ENCODE measurements around the gene LNX1.

The LNX1 gene

GRCh38 chr4:53608649-53609048 lies 17.4 kb upstream of the LNX1 start:
- Histone ChIP-seq H3K9me3 (no peaks in the 10 kb centered on the region), H3K36me3 (no peaks in the 10 kb centered on the region), H3K27ac (no peak overlapping the region), H3K4me3 (no peak overlapping the region), H3K4me1 (no peaks in the 10 kb centered on the region), H3K27me3 (no peaks in the 10 kb centered on the region)
- TF ChIP-seq, protein P1, sequence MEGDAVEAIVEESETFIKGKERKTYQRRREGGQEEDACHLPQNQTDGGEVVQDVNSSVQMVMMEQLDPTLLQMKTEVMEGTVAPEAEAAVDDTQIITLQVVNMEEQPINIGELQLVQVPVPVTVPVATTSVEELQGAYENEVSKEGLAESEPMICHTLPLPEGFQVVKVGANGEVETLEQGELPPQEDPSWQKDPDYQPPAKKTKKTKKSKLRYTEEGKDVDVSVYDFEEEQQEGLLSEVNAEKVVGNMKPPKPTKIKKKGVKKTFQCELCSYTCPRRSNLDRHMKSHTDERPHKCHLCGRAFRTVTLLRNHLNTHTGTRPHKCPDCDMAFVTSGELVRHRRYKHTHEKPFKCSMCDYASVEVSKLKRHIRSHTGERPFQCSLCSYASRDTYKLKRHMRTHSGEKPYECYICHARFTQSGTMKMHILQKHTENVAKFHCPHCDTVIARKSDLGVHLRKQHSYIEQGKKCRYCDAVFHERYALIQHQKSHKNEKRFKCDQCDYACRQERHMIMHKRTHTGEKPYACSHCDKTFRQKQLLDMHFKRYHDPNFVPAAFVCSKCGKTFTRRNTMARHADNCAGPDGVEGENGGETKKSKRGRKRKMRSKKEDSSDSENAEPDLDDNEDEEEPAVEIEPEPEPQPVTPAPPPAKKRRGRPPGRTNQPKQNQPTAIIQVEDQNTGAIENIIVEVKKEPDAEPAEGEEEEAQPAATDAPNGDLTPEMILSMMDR (IDR thresholded peaks at IDR 0.05) = no peak
- DNase-seq = no peak
- intact Hi-C loops (cut with DNase I; ENCODE audit: low total_unique reads) = no loop called here

DNA sequence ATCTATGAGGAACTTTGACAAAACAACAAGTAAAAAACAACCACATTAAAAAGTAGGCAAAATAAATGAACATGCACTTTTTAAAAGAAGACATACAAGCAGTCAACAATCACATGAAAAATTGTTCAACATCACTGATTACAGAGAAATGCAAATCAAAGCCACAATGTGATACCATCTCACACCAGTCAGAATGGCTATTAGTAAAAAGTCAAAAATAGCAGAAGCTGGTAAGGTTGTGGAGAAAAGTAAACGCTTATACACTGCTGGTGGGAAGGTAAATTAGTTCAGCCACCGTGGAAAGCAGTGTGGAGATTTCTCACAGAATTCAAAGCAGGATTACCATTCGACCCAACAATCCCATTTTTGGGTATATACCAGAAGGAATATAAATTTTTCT lies 17.0 kb upstream of the LNX1 start:
- H3K27ac ChIP-seq = no peak overlapping the region
- no peak for DNase-seq
- H3K4me1 ChIP-seq = no peaks in the 10 kb centered on the region
- TF ChIP-seq, protein P1 (IDR thresholded peaks at IDR 0.05) = no peak
- H3K27me3 ChIP-seq = no peaks in the 10 kb centered on the region
- intact Hi-C loops (cut with DNase I; ENCODE audit: low total_unique reads) = no loop called here
- no peak overlapping the region for H3K4me3 ChIP-seq
- no peaks in the 10 kb centered on the region for H3K36me3 ChIP-seq
- no peaks in the 10 kb centered on the region for H3K9me3 ChIP-seq

GRCh38 chr4:53605783-53606182 lies 14.5 kb upstream of the LNX1 start:
- H3K27me3 ChIP-seq = no peaks in the 10 kb centered on the region
- intact Hi-C loops (cut with DNase I; ENCODE audit: low total_unique reads) = no loop called here
- TF ChIP-seq, protein P1 (IDR thresholded peaks at IDR 0.05) = no peak
- DNase-seq = no peak
- H3K9me3 ChIP-seq = no peaks in the 10 kb centered on the region
- no peak overlapping the region for H3K27ac ChIP-seq
- no peak overlapping the region for H3K4me3 ChIP-seq
- no peaks in the 10 kb centered on the region for H3K4me1 ChIP-seq
- no peaks in the 10 kb centered on the region for H3K36me3 ChIP-seq

DNA sequence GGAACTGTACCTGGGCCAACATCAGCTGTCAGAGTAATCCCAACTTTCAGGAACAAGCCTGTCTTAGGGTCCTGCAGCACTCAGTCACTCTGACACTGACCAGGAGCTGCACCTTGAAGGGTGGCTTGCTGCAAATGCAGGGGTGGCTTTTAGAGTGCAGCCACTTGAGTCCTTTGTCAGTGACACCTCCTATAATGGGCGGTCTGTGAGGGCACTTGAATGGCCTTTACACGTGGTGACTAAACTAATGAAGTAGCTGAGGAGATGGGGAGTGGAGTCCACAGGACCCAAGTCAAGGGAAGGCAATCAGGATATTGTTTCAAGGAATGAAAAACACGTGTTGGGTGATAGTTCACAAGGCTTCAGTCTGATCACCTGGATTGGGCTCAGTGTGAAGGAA lies 11.1 kb upstream of the LNX1 start:
- no peak for DNase-seq
- Histone ChIP-seq H3K27me3 (no peaks in the 10 kb centered on the region), H3K27ac (no peak overlapping the region), H3K36me3 (no peaks in the 10 kb centered on the region), H3K4me1 (no peaks in the 10 kb centered on the region), H3K4me3 (no peak overlapping the region), H3K9me3 (no peaks in the 10 kb centered on the region)
- intact Hi-C loops (cut with DNase I; ENCODE audit: low total_unique reads) = no loop called here
- TF ChIP-seq, protein P1 (IDR thresholded peaks at IDR 0.05) = no peak

- Histone ChIP-seq H3K27ac (no peak overlapping the region), H3K4me1 (no peaks in the 10 kb centered on the region), H3K9me3 (no peaks in the 10 kb centered on the region), H3K27me3 (no peaks in the 10 kb centered on the region), H3K4me3 (no peak overlapping the region), H3K36me3 (no peaks in the 10 kb centered on the region)
- TF ChIP-seq, protein P1 (IDR thresholded peaks at IDR 0.05) = no peak
- intact Hi-C loops (cut with DNase I; ENCODE audit: low total_unique reads) = no loop called here
- no peak for DNase-seq
Measured at GRCh38 chr4:53601251-53601764, 10.0 kb upstream of the LNX1 start.

DNA sequence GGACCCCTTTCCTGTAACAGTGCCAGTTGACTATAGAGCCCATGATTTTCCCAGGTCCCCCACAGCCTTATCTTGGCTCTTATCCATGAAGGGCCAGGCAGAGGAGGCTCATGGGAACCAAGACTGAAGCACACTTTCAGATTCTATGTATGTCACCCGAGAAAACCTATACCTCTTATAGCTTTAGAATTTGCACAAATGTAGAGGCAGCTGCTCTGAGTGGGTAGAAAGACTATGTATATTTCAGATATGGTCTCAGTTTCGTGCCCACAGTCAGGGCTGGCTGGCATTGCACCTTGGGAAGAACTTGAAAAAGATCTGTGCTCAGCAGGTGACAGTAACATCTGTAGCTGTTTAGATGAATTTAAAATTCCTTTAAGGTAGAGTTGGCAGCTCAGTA lies 8.3 kb upstream of the LNX1 start:
- intact Hi-C loops (cut with DNase I; ENCODE audit: low total_unique reads) = no loop called here
- DNase-seq = no peak
- H3K4me1 ChIP-seq = no peaks in the 10 kb centered on the region
- no peaks in the 10 kb centered on the region for H3K27me3 ChIP-seq
- TF ChIP-seq, protein P1 (IDR thresholded peaks at IDR 0.05) = no peak
- H3K9me3 ChIP-seq = no peaks in the 10 kb centered on the region
- H3K4me3 ChIP-seq = no peak overlapping the region
- no peak overlapping the region for H3K27ac ChIP-seq
- H3K36me3 ChIP-seq = no peaks in the 10 kb centered on the region

Measured in tibial artery (tissue), 4 donors.